Endothelial cell of umbilical vein (primary cell): Measurements from ENCODE around the gene SAMD10. TPM values are rescaled to one million over a fixed set of nuclear protein-coding genes. Genes with fewer than 3 reads are reported as not detected.

ENCODE experiments used
- BruUV-seq: library from RNA; stranded (reverse); fragments of 400-500 nt; replicated peaks from 2 replicates; lab custom pipeline; 2021; lab: Mats Ljungman, UMichigan
- CTCF ChIA-PET: fragments of 300-600, 350-600 bp; sonication (Branson Sonifier 250); formaldehyde crosslinking; loops from one replicate; lab custom pipeline; 2021; ENCODE audit warnings: antibody characterized with exemption, inconsistent platforms; lab: Charles Lee
- POLR2A ChIA-PET: fragments of 300-600, 350-600 bp; sonication (Branson Sonifier 250); formaldehyde crosslinking; loops from one replicate; lab custom pipeline; 2021; ENCODE audit warnings: antibody characterized with exemption, inconsistent platforms; lab: Charles Lee
- DNase-seq: peaks from one replicate; pipeline ENCODE4 v3.0.0-alpha.2; 2011; ENCODE audit warnings: low read depth, low spot score
- FAIRE-seq: peaks from 2 replicates; lab custom pipeline; 2011; peaks lifted over from hg19 to GRCh38; lab: Jason Lieb, UNC
- H2AFZ ChIP-seq: 2 replicates; pipeline ENCODE4 v1.6.0; 2012; ENCODE audit warnings: low read depth, low read length, control low read depth, inconsistent platforms
- H3K27ac ChIP-seq: 2 replicates; pipeline ENCODE4 v1.5.1; 2011; ENCODE audit warnings: low read depth, mild to moderate bottlenecking, control low read depth, low read length, moderate library complexity; ENCODE audit not compliant: insufficient read depth
- H3K27me3 ChIP-seq, 2 experiments: 2 replicates each; pipeline versions ENCODE4 v1.6.0 to v1.6.1; 2011; ENCODE audit warnings: low read length in 2 of 2, mixed read lengths in 1 of 2; ENCODE audit not compliant: control insufficient read depth in 2 of 2, insufficient read depth in 2 of 2
- H3K36me3 ChIP-seq, 2 experiments: 2 replicates in 1 of 2; 3 replicates in 1 of 2; pipeline ENCODE4 v1.5.1; 2011; ENCODE audit warnings: low read length in 2 of 2, mild to moderate bottlenecking in 1 of 2, moderate library complexity in 1 of 2; ENCODE audit not compliant: control insufficient read depth in 2 of 2, insufficient read depth in 2 of 2; ENCODE audit errors: extremely low read depth in 1 of 2
- H3K4me1 ChIP-seq: 3 replicates; pipeline ENCODE4 v1.5.1; 2011; ENCODE audit warnings: mild to moderate bottlenecking, low read length; ENCODE audit not compliant: control insufficient read depth, insufficient read depth; ENCODE audit errors: extremely low read depth
- H3K4me2 ChIP-seq: 2 replicates; pipeline ENCODE4 v1.6.1; 2011; ENCODE audit warnings: low read length, control low read depth, mixed read lengths; ENCODE audit not compliant: insufficient read depth
- H3K4me3 ChIP-seq, 3 experiments: fragments of 200-600 bp in 1 of 3; sonication (generic), shearing (Covaris generic) in 1 of 3; replicated peaks in 1 of 3; 2 replicates each; pipeline ENCODE4 v1.5.1; 2011 to 2016; ENCODE audit warnings: control low read depth in 3 of 3, low read length in 3 of 3, mild to moderate bottlenecking in 2 of 3, inconsistent platforms in 1 of 3, low read depth in 1 of 3, moderate library complexity in 1 of 3; ENCODE audit not compliant: insufficient read depth in 1 of 3
- H3K79me2 ChIP-seq: 2 replicates; pipeline ENCODE4 v1.6.0; 2012; ENCODE audit warnings: low read length, inconsistent platforms; ENCODE audit not compliant: control insufficient read depth, insufficient read depth
- H3K9ac ChIP-seq: replicated peaks from 2 replicates; pipeline ENCODE3; 2011; ENCODE audit warnings: low read length, control low read depth; ENCODE audit not compliant: insufficient read depth; ENCODE audit errors: extremely low read depth
- H3K9me1 ChIP-seq: replicated peaks from 3 replicates; pipeline ENCODE4 v1.6.0; 2011; ENCODE audit warnings: mild to moderate bottlenecking, low read length; ENCODE audit not compliant: control insufficient read depth, insufficient read depth; ENCODE audit errors: extremely low read depth
- H3K9me3 ChIP-seq: replicated peaks from 2 replicates; pipeline ENCODE4 v1.5.1; 2012; ENCODE audit warnings: low read length, inconsistent platforms; ENCODE audit not compliant: control insufficient read depth, insufficient read depth
- H4K20me1 ChIP-seq: replicated peaks from 2 replicates; pipeline ENCODE3; 2011; ENCODE audit warnings: mild to moderate bottlenecking, low read length; ENCODE audit not compliant: control insufficient read depth, insufficient read depth; ENCODE audit errors: extremely low read depth
- FOS ChIP-seq: IDR thresholded peaks from 2 replicates; pipeline ENCODE4 v1.6.1; 2011; ENCODE audit warnings: mild to moderate bottlenecking, low read length, moderate library complexity, borderline replicate concordance; ENCODE audit not compliant: insufficient read depth
- GATA2 ChIP-seq: IDR thresholded peaks from 2 replicates; pipeline ENCODE4 v1.7.0; 2011; ENCODE audit warnings: low read depth, mild to moderate bottlenecking, moderate library complexity, mixed read lengths, low read length; ENCODE audit not compliant: insufficient read length, insufficient read depth
- MYC ChIP-seq: IDR thresholded peaks from one replicate; pipeline ENCODE4 v1.6.1; 2011; ENCODE audit warnings: mild to moderate bottlenecking, low read depth, low read length
- POLR2A ChIP-seq: IDR thresholded peaks from 2 replicates; pipeline ENCODE4 v1.6.1; 2012; ENCODE audit warnings: low read depth, mild to moderate bottlenecking, control low read depth, low read length
- POLR2AphosphoS5 ChIP-seq: IDR thresholded peaks from 2 replicates; pipeline ENCODE4 v1.6.1; 2012; ENCODE audit warnings: low read depth, mild to moderate bottlenecking, control low read depth, low read length, moderate library complexity; ENCODE audit not compliant: insufficient read depth
- dilution Hi-C: fragments of 300-500 bp; cut with MboI; formaldehyde crosslinking; loops from one replicate; pipeline ENCODE4 v1.15.0; 2019; ENCODE audit warnings: low sequenced_read_pairs; ENCODE audit not compliant: extremely low pct_ligation_motif_present
- intact Hi-C: fragments of 100-400 bp; cut with micrococcal nuclease; formaldehyde crosslinking; loops from one replicate; pipeline ENCODE4 v1.10.0; 2022
- polyA plus RNA-seq, 4 experiments: library from polyadenylated mRNA; depleted of rRNA in 3 of 4; stranded (reverse) in 3 of 4; unstranded in 1 of 4; fragments of >200 nt; gene quantifications; 2 replicates each; pipeline versions ENCODE4 v1.2.1 to v1.2.3, GENCODE V29; 2011 to 2012; ENCODE audit warnings: missing spikeins in 1 of 4
- total RNA-seq: library from RNA; stranded (reverse); gene quantifications from 2 replicates; pipeline ENCODE4 v1.2.3, GENCODE V29; 2021
- TF ChIP-seq, protein P1 (sequence below), 2 donors: IDR thresholded peaks; 1 replicate in 1 of 2; 2 replicates in 1 of 2; pipeline ENCODE4 v1.5.1; 2011; ENCODE audit warnings: low read length in 2 of 2, mild to moderate bottlenecking in 2 of 2, moderate library complexity in 2 of 2, control low read depth in 1 of 2, inconsistent platforms in 1 of 2, low read depth in 1 of 2; ENCODE audit not compliant: insufficient read depth in 1 of 2; ENCODE audit errors: extremely low read depth in 1 of 2

Gene SAMD10
- total and polyA plus RNA-seq, 2 donors (not counting 3 experiments of a cell fraction or from before 2014, with no cell fraction given) = 4.7 to 5.3 TPM

DNA sequence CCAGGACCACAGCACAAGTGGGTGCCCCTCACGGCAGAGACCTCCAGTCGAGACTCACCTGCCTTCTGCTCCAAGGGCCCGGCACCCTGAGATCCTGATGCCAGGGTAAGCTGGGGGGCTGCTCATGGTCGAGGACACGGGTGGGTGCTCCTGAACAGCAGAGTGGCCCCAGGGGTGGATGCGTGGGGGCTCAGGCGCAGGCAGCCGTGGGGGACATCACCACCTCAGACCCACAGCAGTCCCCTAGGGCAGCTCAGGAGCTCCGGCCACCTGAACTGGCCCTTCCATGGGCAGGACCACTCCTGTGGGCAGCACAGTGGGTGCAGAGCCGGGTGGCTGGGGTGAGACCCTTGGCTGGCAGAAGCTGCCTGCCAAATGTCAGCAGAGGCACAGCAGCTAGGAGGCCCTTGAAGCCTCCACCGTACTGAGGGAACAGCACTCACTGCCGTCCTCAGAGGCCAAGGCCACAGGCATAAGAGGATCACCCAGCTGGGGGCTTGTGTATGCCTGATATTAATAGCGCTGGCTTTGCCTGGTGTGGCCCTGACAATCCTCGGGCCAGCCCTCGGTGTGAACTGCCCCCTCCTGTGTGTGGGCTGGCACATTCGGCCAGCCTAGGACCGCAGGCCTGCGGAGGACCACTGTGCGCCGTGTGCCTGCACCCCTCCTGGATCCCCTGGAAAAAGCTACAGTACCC is 28.6 kb downstream of the SAMD10 start:
- dilution Hi-C loops (no loop called here), intact Hi-C loops (no loop called here)
- Histone ChIP-seq H3K27me3 (no peaks in the 10 kb centered on the region), H3K9me1 (no peaks in the 10 kb centered on the region), H2AFZ (no peak overlapping the region), H3K27ac (no peak overlapping the region), H3K36me3 (peaks cover 0 to 4% of the 10 kb centered on the region in 2 experiments), H4K20me1 (no peaks in the 10 kb centered on the region), H3K79me2 (peaks cover 67% of the 10 kb centered on the region), H3K9me3 (no peaks in the 10 kb centered on the region), H3K4me3 (no peak overlapping the region), H3K4me1 (peaks cover 13% of the 10 kb centered on the region), H3K4me2 (no peak overlapping the region), H3K9ac (no peak overlapping the region)
- POLR2A ChIA-PET = no interaction called here
- TF ChIP-seq POLR2A (no peak), MYC (no peak), FOS (no peak), GATA2 (no peak), POLR2AphosphoS5 (no peak)
- TF ChIP-seq, protein P1, sequence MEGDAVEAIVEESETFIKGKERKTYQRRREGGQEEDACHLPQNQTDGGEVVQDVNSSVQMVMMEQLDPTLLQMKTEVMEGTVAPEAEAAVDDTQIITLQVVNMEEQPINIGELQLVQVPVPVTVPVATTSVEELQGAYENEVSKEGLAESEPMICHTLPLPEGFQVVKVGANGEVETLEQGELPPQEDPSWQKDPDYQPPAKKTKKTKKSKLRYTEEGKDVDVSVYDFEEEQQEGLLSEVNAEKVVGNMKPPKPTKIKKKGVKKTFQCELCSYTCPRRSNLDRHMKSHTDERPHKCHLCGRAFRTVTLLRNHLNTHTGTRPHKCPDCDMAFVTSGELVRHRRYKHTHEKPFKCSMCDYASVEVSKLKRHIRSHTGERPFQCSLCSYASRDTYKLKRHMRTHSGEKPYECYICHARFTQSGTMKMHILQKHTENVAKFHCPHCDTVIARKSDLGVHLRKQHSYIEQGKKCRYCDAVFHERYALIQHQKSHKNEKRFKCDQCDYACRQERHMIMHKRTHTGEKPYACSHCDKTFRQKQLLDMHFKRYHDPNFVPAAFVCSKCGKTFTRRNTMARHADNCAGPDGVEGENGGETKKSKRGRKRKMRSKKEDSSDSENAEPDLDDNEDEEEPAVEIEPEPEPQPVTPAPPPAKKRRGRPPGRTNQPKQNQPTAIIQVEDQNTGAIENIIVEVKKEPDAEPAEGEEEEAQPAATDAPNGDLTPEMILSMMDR (IDR thresholded peaks at IDR 0.05; ENCODE audit: extremely low read depth in 1 of 2, insufficient read depth in 1 of 2, low read depth in 1 of 2, low read length in 2 of 2) = no peak
- FAIRE-seq (no peak), DNase-seq (no peak)
- CTCF ChIA-PET = interaction anchor here (0.9 kb wide), 1 partner anchor 413 kb away, joined by 4 read pairs; no protein-coding TSS in a partner anchor
- BruUV-seq = no TSS peak
